HCT116 (cell line): ENCODE data around the gene TFDP1.

Source experiments
- CTCF ChIP-seq, 3 experiments: fragments of 200-600 bp in 1 of 3; sonication (generic) in 1 of 3; IDR thresholded peaks in 2 of 3; conservative IDR thresholded peaks in 1 of 3; 2 replicates each; pipeline ENCODE4 v1.5.1; 2012 to 2017; ENCODE audit warnings: low read depth in 2 of 3, low read length in 2 of 3, antibody characterized with exemption in 1 of 3, borderline replicate concordance in 1 of 3, control low read depth in 1 of 3, mild to moderate bottlenecking in 1 of 3, mixed read lengths in 1 of 3, mixed run types in 1 of 3, moderate library complexity in 1 of 3; ENCODE audit not compliant: insufficient read depth in 1 of 3
- EZH2 ChIP-seq: fragments of 200-600 bp; sonication (generic); IDR thresholded peaks from 2 replicates; pipeline ENCODE4 v1.6.1; 2017; ENCODE audit warnings: antibody characterized with exemption, mixed run types
- MAX ChIP-seq: IDR thresholded peaks from 2 replicates; pipeline ENCODE4 v1.6.1; 2012
- POLR2A ChIP-seq: IDR thresholded peaks from 2 replicates; pipeline ENCODE4 v1.7.0; 2011; ENCODE audit warnings: borderline replicate concordance; ENCODE audit not compliant: insufficient read depth, insufficient read length; ENCODE audit errors: extremely low read depth
- POLR2AphosphoS5 ChIP-seq: IDR thresholded peaks from 2 replicates; pipeline ENCODE4 v1.6.1; 2011; ENCODE audit warnings: mild to moderate bottlenecking, low read depth, low read length, moderate library complexity
- SP1 ChIP-seq: IDR thresholded peaks from 2 replicates; pipeline ENCODE4 v1.6.1; 2012; ENCODE audit warnings: low read depth
- YY1 ChIP-seq: IDR thresholded peaks from 2 replicates; pipeline ENCODE4 v1.6.1; 2011; ENCODE audit warnings: low read length, low read depth, moderate library complexity, mild to moderate bottlenecking; ENCODE audit not compliant: insufficient replicate concordance; ENCODE audit errors: extremely low read depth
- TF ChIP-seq, protein P1 (sequence below): IDR thresholded peaks from 2 replicates; pipeline ENCODE4 v1.6.1; 2012

DNA sequence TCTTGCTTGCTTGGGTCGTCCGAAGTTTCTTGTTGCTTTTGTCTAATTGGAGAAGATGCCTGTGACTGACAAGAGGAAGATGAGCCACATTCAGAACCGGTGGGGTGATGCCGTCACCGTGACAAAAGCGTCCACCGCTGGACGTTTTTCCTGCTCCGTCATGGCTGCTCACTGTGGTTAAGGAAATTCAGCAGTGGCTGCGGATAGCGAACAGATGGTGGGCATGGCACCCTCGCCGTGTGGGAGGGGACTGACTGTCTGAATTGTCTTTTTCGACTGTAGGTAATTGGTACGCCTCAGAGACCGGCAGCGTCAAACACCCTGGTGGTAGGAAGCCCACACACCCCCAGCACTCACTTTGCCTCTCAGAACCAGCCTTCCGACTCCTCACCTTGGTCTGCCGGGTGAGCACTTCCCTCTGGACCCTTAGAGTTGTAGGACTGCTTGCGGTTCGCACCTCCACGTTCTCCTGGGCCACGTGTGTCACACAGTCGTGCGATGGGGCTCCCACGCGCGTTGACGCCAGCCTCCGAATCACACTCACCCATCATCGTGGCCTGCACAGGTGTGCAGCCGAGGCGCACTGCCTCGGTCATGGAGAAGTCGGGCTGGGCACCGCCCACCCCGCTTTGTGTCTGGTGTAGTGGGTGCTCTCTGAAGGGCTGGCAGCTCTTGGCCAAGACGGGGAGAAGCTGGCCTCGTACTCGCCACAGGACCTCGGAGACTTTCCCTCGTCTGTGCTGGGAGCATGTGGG, 47.0 kb downstream of the TFDP1 start:
- no peak for TF ChIP-seq CTCF (IDR thresholded peaks at IDR 0.05 in 2 of 3, conservative IDR thresholded peaks at IDR 0.05 in 1 of 3; ENCODE audit: borderline replicate concordance in 1 of 3, insufficient read depth in 1 of 3, low read depth in 2 of 3, low read length in 2 of 3)
- no peak for TF ChIP-seq EZH2
- TF ChIP-seq YY1 = no peak
- TF ChIP-seq, protein P1, sequence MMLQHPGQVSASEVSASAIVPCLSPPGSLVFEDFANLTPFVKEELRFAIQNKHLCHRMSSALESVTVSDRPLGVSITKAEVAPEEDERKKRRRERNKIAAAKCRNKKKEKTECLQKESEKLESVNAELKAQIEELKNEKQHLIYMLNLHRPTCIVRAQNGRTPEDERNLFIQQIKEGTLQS = no peak
- no peak for TF ChIP-seq POLR2A
- no peak for TF ChIP-seq POLR2AphosphoS5
- TF ChIP-seq MAX = no peak
- no peak for TF ChIP-seq SP1
